Muscle layer of colon (tissue), 2 donors: ENCODE measurements around the gene MRAP2.
"Not testable (repeated sequence)": the region's sequence is repeated elsewhere in the genome, so short reads cannot be mapped to it uniquely, and the experiment has no call there.

Experiments
- H3K27ac ChIP-seq: one replicate; pipeline ENCODE4 v1.7.0; 2013; ENCODE audit warnings: low read depth, mild to moderate bottlenecking, low read length, moderate library complexity
- H3K27me3 ChIP-seq, 2 donors: one replicate each; pipeline ENCODE4 v1.7.0; 2013; ENCODE audit warnings: low read length in 2 of 2, mild to moderate bottlenecking in 2 of 2; ENCODE audit not compliant: insufficient read depth in 2 of 2, control insufficient read depth in 1 of 2
- H3K36me3 ChIP-seq: one replicate; pipeline ENCODE4 v1.7.0; 2013; ENCODE audit warnings: mild to moderate bottlenecking, low read length; ENCODE audit not compliant: insufficient read depth
- H3K4me1 ChIP-seq: one replicate; pipeline ENCODE4 v1.7.0; 2013; ENCODE audit warnings: mild to moderate bottlenecking, low read length; ENCODE audit not compliant: insufficient read depth
- H3K4me3 ChIP-seq, 2 donors: one replicate each; pipeline ENCODE4 v1.7.0; 2013; ENCODE audit warnings: low read length in 2 of 2, low read depth in 1 of 2, mild to moderate bottlenecking in 1 of 2, moderate library complexity in 1 of 2
- H3K9ac ChIP-seq: one replicate; pipeline ENCODE4 v1.7.0; 2013; ENCODE audit warnings: low read length
- H3K9me3 ChIP-seq: one replicate; pipeline ENCODE4 v1.7.0; 2013; ENCODE audit warnings: mild to moderate bottlenecking, low read length
- donor health status: abdominal sarcoma.
- donor health status: Adenocarcinoma of cecum.

The MRAP2 gene

GRCh38 chr6:84013931-84014330 lies 19.6 kb upstream of the MRAP2 start:
- H3K36me3 ChIP-seq, result no peaks in the 10 kb centered on the region
- no peaks in the 10 kb centered on the region for H3K4me1 ChIP-seq
- no peak overlapping the region for H3K9ac ChIP-seq
- no peaks in the 10 kb centered on the region for H3K9me3 ChIP-seq
- H3K27ac ChIP-seq, result no peak overlapping the region
- no peaks in the 10 kb centered on the region for H3K27me3 ChIP-seq
- H3K4me3 ChIP-seq, result no peak overlapping the region

GRCh38 chr6:84016029-84016428 lies 17.5 kb upstream of the MRAP2 start:
- no peak overlapping the region for H3K4me3 ChIP-seq
- no peak overlapping the region for H3K27ac ChIP-seq
- no peaks in the 10 kb centered on the region for H3K4me1 ChIP-seq
- no peaks in the 10 kb centered on the region for H3K27me3 ChIP-seq
- H3K9ac ChIP-seq, result no peak overlapping the region
- H3K36me3 ChIP-seq, result no peaks in the 10 kb centered on the region
- no peaks in the 10 kb centered on the region for H3K9me3 ChIP-seq

- no peaks in the 10 kb centered on the region for H3K27me3 ChIP-seq
- no peak overlapping the region for H3K9ac ChIP-seq
- no peak overlapping the region for H3K27ac ChIP-seq
- no peak overlapping the region for H3K4me3 ChIP-seq
- no peaks in the 10 kb centered on the region for H3K36me3 ChIP-seq
- H3K4me1 ChIP-seq, result no peaks in the 10 kb centered on the region
- no peaks in the 10 kb centered on the region for H3K9me3 ChIP-seq
These were observed 15.7 kb upstream of the MRAP2 start for GRCh38 chr6:84017709-84018452.

- H3K4me1 ChIP-seq, result no peaks in the 10 kb centered on the region
- no peak overlapping the region for H3K27ac ChIP-seq
- no peaks in the 10 kb centered on the region for H3K27me3 ChIP-seq
- H3K36me3 ChIP-seq, result no peaks in the 10 kb centered on the region
- no peaks in the 10 kb centered on the region for H3K9me3 ChIP-seq
- no peak overlapping the region for H3K4me3 ChIP-seq
- H3K9ac ChIP-seq, result no peak overlapping the region
These were observed 15.0 kb upstream of the MRAP2 start for GRCh38 chr6:84018453-84019061.

- H3K4me3 ChIP-seq, result no peak overlapping the region
These were observed 14.3 kb upstream of the MRAP2 start for GRCh38 chr6:84019141-84019841.

GRCh38 chr6:84019842-84020211 lies 13.7 kb upstream of the MRAP2 start:
- Histone ChIP-seq H3K9ac (no peak overlapping the region), H3K27me3 (no peaks in the 10 kb centered on the region), H3K27ac (no peak overlapping the region), H3K4me3 (no peak overlapping the region), H3K36me3 (no peaks in the 10 kb centered on the region), H3K4me1 (no peaks in the 10 kb centered on the region), H3K9me3 (no peaks in the 10 kb centered on the region)

More at GRCh38 chr6:84019141-84019841, 14.3 kb upstream of the MRAP2 start:
- Histone ChIP-seq H3K4me1 (no peaks in the 10 kb centered on the region), H3K27ac (no peak overlapping the region), H3K9ac (no peak overlapping the region), H3K27me3 (no peaks in the 10 kb centered on the region), H3K36me3 (no peaks in the 10 kb centered on the region), H3K9me3 (no peaks in the 10 kb centered on the region)

- no peak overlapping the region for H3K27ac ChIP-seq
- no peaks in the 10 kb centered on the region for H3K4me1 ChIP-seq
- H3K9ac ChIP-seq, result no peak overlapping the region
- no peaks in the 10 kb centered on the region for H3K27me3 ChIP-seq
- no peak overlapping the region for H3K4me3 ChIP-seq
- H3K36me3 ChIP-seq, result no peaks in the 10 kb centered on the region
- H3K9me3 ChIP-seq, result no peaks in the 10 kb centered on the region
These were observed 11.9 kb upstream of the MRAP2 start for GRCh38 chr6:84021625-84022024.

- Histone ChIP-seq H3K36me3 (no peaks in the 10 kb centered on the region), H3K9ac (no peak overlapping the region), H3K4me3 (no peak overlapping the region), H3K4me1 (no peaks in the 10 kb centered on the region), H3K27ac (no peak overlapping the region), H3K27me3 (no peaks in the 10 kb centered on the region), H3K9me3 (no peaks in the 10 kb centered on the region)
These were observed 6.8 kb upstream of the MRAP2 start for GRCh38 chr6:84026721-84027164.

- Histone ChIP-seq H3K4me1 (no peaks in the 10 kb centered on the region), H3K9me3 (no peaks in the 10 kb centered on the region), H3K27ac (no peak overlapping the region), H3K9ac (no peak overlapping the region), H3K36me3 (no peaks in the 10 kb centered on the region), H3K4me3 (no peak overlapping the region), H3K27me3 (no peaks in the 10 kb centered on the region)
These were observed 6.0 kb upstream of the MRAP2 start for GRCh38 chr6:84027340-84028181.

- no peak overlapping the region for H3K27ac ChIP-seq
- no peaks in the 10 kb centered on the region for H3K27me3 ChIP-seq
These were observed 5.2 kb upstream of the MRAP2 start for GRCh38 chr6:84028350-84028749.

GRCh38 chr6:84032000-84032399 lies 1.6 kb upstream of the MRAP2 start:
- H3K9ac ChIP-seq, H3K9me3 ChIP-seq, H3K4me3 ChIP-seq, H3K36me3 ChIP-seq, H3K4me1 ChIP-seq, H3K27ac ChIP-seq, H3K27me3 ChIP-seq: not testable (repeated sequence)

More at GRCh38 chr6:84028350-84028749, 5.2 kb upstream of the MRAP2 start:
- H3K4me3 ChIP-seq, result no peak overlapping the region
- H3K4me1 ChIP-seq, result no peaks in the 10 kb centered on the region
- H3K9ac ChIP-seq, result no peak overlapping the region
- H3K36me3 ChIP-seq, result no peaks in the 10 kb centered on the region
- H3K9me3 ChIP-seq, result no peaks in the 10 kb centered on the region
